H1 (cell line): ENCODE data around the gene SPATA22.

Experiments used
- EP300 ChIP-seq, 2 experiments: IDR thresholded peaks; 1 replicate in 1 of 2; 2 replicates in 1 of 2; pipeline ENCODE4 v1.6.1; 2011 to 2012; ENCODE audit warnings: low read depth in 2 of 2, low read length in 2 of 2, mild to moderate bottlenecking in 2 of 2, borderline replicate concordance in 1 of 2, inconsistent platforms in 1 of 2, moderate library complexity in 1 of 2
- EZH2 ChIP-seq: fragments of 200-600 bp; sonication (generic); IDR thresholded peaks from 2 replicates; pipeline ENCODE4 v1.7.1; 2012; ENCODE audit warnings: low read depth, mild to moderate bottlenecking, moderate library complexity, low read length, inconsistent platforms; ENCODE audit not compliant: severe bottlenecking
- JUND ChIP-seq: IDR thresholded peaks from 2 replicates; pipeline ENCODE4 v1.6.1; 2011; ENCODE audit warnings: mild to moderate bottlenecking, improper control_type of control experiment, low read length
- POLR2A ChIP-seq, 2 experiments: IDR thresholded peaks; 1 replicate in 1 of 2; 2 replicates in 1 of 2; pipeline ENCODE4 v1.6.1; 2011; ENCODE audit warnings: low read depth in 2 of 2, low read length in 2 of 2, mild to moderate bottlenecking in 2 of 2; ENCODE audit errors: control extremely low read depth in 1 of 2
- SUZ12 ChIP-seq: fragments of 200-600 bp; sonication (generic); IDR thresholded peaks from 2 replicates; pipeline ENCODE4 v1.6.1; 2012; ENCODE audit warnings: mild to moderate bottlenecking, inconsistent platforms, low read length, moderate library complexity, mixed read lengths

GRCh38 chr17:3513305-3514035 is 41.9 kb upstream of the SPATA22 start:
- TF ChIP-seq EZH2 (no peak), POLR2A (IDR thresholded peaks at IDR 0.05; ENCODE audit: control extremely low read depth in 1 of 2, low read depth in 2 of 2, low read length in 2 of 2) (no peak), EP300 (IDR thresholded peaks at IDR 0.05; ENCODE audit: borderline replicate concordance in 1 of 2, low read depth in 2 of 2, low read length in 2 of 2) (no peak), JUND (no peak), SUZ12 (no peak)
